ENCODE measurements around the gene TSSC4. TPM values are rescaled to one million over a fixed set of nuclear protein-coding genes. Genes with fewer than 3 reads are reported as not detected.

The TSSC4 gene
- total RNA-seq, 6 donors from 2014 or later: 28.9 to 69.4 (median 50.3) TPM

DNA sequence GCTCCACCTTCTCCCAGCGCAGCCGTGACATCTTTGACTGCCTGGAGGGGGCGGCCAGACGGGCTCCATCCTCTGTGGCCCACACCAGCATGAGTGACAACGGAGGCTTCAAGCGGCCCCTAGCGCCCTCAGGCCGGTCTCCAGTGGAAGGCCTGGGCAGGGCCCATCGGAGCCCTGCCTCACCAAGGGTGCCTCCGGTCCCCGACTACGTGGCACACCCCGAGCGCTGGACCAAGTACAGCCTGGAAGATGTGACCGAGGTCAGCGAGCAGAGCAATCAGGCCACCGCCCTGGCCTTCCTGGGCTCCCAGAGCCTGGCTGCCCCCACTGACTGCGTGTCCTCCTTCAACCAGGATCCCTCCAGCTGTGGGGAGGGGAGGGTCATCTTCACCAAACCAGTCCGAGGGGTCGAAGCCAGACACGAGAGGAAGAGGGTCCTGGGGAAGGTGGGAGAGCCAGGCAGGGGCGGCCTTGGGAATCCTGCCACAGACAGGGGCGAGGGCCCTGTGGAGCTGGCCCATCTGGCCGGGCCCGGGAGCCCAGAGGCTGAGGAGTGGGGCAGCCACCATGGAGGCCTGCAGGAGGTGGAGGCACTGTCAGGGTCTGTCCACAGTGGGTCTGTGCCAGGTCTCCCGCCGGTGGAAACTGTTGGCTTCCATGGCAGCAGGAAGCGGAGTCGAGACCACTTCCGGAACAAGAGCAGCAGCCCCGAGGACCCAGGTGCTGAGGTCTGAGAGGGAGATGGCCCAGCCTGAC lies 2.5 kb downstream of the TSSC4 start:
- Histone ChIP-seq H3K4me3 (no peak overlapping the region), H3K4me1 (peaks cover 23 to 33% (median 25%) of the 10 kb centered on the region in 4 donors), H3K27me3 (no peaks in the 10 kb centered on the region), H3K36me3 (peaks cover 14 to 37% (median 27%) of the 10 kb centered on the region in 4 donors), H3K27ac (no peak overlapping the region), H3K9me3 (no peaks in the 10 kb centered on the region)
- 95 to 97% methylated on average over 6 to 23 of the region's 31 CpGs for WGBS, 2 donors
- ATAC-seq (ENCODE audit: low FRiP score in 2 of 2): no peak
- DNase-seq: no peak
- TF ChIP-seq POLR2A (IDR thresholded peaks at IDR 0.05) (no peak), EP300 (IDR thresholded peaks at IDR 0.05) (no peak), POLR2AphosphoS5 (IDR thresholded peaks at IDR 0.05) (no peak)
- TF ChIP-seq, protein P1, sequence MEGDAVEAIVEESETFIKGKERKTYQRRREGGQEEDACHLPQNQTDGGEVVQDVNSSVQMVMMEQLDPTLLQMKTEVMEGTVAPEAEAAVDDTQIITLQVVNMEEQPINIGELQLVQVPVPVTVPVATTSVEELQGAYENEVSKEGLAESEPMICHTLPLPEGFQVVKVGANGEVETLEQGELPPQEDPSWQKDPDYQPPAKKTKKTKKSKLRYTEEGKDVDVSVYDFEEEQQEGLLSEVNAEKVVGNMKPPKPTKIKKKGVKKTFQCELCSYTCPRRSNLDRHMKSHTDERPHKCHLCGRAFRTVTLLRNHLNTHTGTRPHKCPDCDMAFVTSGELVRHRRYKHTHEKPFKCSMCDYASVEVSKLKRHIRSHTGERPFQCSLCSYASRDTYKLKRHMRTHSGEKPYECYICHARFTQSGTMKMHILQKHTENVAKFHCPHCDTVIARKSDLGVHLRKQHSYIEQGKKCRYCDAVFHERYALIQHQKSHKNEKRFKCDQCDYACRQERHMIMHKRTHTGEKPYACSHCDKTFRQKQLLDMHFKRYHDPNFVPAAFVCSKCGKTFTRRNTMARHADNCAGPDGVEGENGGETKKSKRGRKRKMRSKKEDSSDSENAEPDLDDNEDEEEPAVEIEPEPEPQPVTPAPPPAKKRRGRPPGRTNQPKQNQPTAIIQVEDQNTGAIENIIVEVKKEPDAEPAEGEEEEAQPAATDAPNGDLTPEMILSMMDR (IDR thresholded peaks at IDR 0.05): no peak

DNA sequence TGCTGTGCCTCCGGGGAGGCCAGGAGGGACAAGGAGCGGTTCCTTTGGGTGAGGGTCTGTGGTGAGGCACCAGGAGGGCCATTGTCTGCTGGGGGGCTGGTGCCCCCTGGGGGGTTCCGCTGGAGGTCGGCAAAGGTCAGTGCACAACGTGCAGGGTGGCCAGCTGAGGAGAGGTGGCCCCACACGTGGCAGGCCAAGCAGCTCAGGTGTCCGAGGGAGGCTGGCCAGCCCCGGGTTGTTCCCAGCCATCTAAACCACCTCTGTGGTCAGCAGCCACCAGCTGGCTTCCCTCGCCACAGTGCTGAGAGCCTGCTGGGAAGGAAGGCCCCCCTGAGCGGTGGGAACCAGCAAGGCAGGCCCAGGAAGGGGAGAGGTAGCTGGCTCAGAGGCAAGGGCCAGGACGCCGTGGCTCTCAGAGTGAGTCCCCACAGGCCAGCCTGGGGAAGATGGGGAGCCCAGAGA lies 4.2 kb downstream of the TSSC4 start:
- Histone ChIP-seq H3K27me3 (no peaks in the 10 kb centered on the region), H3K36me3 (peaks cover 14 to 30% (median 23%) of the 10 kb centered on the region in 4 donors), H3K27ac (no peak overlapping the region), H3K9me3 (no peaks in the 10 kb centered on the region), H3K4me3 (no peak overlapping the region), H3K4me1 (peaks cover 12 to 17% (median 14%) of the 10 kb centered on the region in 4 donors)
- WGBS, 2 donors: 82% methylated on average over 12 of the region's 12 CpGs; no CpG with 5 or more reads in 1 of the 2 donors
- TF ChIP-seq POLR2AphosphoS5 (IDR thresholded peaks at IDR 0.05) (no peak), POLR2A (IDR thresholded peaks at IDR 0.05) (no peak), EP300 (IDR thresholded peaks at IDR 0.05) (no peak)
- TF ChIP-seq, protein P1 (IDR thresholded peaks at IDR 0.05): no peak
- ATAC-seq (ENCODE audit: low FRiP score in 2 of 2) (no peak), DNase-seq (peak in 1 of 2 donors; percentile 72)

DNA sequence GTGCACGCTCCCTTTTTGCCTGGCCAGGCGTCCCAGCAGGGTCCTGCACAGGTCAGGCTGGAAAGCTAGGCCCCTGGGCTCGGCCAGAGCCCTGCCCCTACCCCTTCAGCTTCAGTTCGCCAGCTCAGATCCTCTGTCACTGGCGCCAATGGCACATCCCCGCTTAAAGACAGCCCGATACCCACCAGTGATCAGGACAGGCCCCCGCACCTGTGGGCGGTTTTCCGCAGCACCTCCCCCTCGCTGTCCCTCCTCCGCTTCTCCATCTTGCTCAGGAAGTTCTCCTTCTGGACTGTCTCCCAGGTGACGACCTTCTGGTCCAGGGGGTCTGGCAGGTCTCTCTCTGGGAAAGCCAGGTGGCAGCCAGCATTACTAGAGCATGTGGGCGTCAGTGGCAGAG lies 5.9 kb downstream of the TSSC4 start:
- WGBS, 2 donors: 85 to 100% methylated on average over 7 to 14 of the region's 14 CpGs
- DNase-seq (no peak), ATAC-seq (ENCODE audit: low FRiP score in 2 of 2) (no peak)
- Histone ChIP-seq H3K27ac (no peak overlapping the region), H3K4me3 (no peak overlapping the region), H3K27me3 (peaks cover 0 to 5% (median 0%) of the 10 kb centered on the region in 4 donors), H3K9me3 (no peaks in the 10 kb centered on the region), H3K36me3 (peaks cover 14 to 30% (median 23%) of the 10 kb centered on the region in 4 donors), H3K4me1 (peaks cover 8 to 11% (median 10%) of the 10 kb centered on the region in 4 donors)
- no peak for TF ChIP-seq POLR2AphosphoS5 (IDR thresholded peaks at IDR 0.05)
- TF ChIP-seq POLR2A (IDR thresholded peaks at IDR 0.05): no peak
- no peak for TF ChIP-seq EP300 (IDR thresholded peaks at IDR 0.05)
- TF ChIP-seq, protein P1 (IDR thresholded peaks at IDR 0.05): no peak

DNA sequence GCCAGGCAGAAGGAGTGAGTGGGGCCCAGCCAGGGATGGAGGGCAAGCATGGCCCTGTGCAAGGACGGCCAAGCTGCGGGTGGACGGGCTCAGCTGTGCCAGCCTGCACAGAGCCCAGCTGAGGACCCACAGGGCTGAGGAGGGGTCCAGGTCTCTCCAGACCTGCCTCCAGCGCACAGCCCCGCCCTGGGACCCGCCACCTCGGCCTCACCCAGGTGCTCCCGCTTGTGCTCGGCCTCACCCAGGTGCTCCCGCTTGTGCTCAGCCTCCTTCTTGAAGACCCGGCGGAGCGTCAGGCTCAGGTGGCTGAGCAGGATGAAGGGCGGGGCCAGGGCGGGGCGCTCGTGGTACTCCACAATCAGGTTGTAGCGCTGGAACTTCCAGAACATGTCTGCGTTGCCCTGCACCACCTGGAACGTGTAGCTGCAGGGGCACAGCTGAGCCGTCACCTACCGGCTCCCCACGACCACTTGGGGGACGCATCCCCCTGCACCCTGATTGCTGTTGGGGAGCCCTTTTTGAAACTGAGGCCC lies 6.4 kb downstream of the TSSC4 start:
- ATAC-seq (ENCODE audit: low FRiP score in 2 of 2): no peak
- Histone ChIP-seq H3K4me3 (no peak overlapping the region), H3K27me3 (peaks cover 0 to 5% (median 0%) of the 10 kb centered on the region in 4 donors), H3K4me1 (peaks cover 3 to 6% (median 5%) of the 10 kb centered on the region in 4 donors), H3K27ac (no peak overlapping the region), H3K9me3 (no peaks in the 10 kb centered on the region), H3K36me3 (peaks cover 14 to 28% (median 23%) of the 10 kb centered on the region in 4 donors)
- TF ChIP-seq, protein P1 (IDR thresholded peaks at IDR 0.05): no peak
- TF ChIP-seq EP300 (IDR thresholded peaks at IDR 0.05): no peak
- no peak for TF ChIP-seq POLR2A (IDR thresholded peaks at IDR 0.05)
- TF ChIP-seq POLR2AphosphoS5 (IDR thresholded peaks at IDR 0.05): no peak
- peak in 1 of 2 donors; percentile 84 for DNase-seq
- 82 to 86% methylated on average over 14 to 24 of the region's 24 CpGs for WGBS, 2 donors
